ENCODE measurements around the gene PTPRN2. TPM values are rescaled to one million over a fixed set of nuclear protein-coding genes. Genes with fewer than 3 reads are reported as not detected.
"Not testable (repeated sequence)": the region's sequence is repeated elsewhere in the genome, so short reads cannot be mapped to it uniquely, and the experiment has no call there.

Gene PTPRN2
- total RNA-seq, 1 experiment from 2014 or later = not detected

DNA sequence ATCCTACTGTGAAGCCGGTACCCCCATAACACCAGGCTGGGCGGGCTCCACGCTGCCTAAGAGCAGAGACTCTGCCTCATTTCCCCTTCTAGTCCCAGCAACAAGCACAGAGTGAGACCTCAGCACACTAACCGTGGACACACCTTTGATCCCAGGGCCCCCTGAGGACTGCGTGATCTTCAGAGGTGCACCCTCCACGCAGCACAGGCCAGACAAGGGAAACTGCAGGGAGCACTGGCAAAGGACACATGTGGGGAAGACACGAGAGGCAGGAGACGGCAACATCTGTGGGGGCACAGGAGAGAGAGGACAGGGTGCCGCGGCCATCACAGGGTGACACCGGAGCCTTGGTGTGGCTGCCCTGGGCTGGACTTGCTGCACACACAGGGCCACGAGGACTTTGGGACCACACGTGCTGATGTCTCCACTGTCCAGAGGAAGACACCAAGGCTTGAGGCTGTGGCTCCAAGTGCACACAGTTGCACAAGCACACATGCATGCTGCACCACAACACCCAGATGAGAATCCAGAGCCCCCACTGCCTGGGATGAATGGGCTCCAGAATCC is 128.8 kb downstream of the PTPRN2 start:
- H3K4me2 ChIP-seq = no peak overlapping the region
- no peak for TF ChIP-seq EZH2 (IDR thresholded peaks at IDR 0.05; ENCODE audit: low read depth)
- TF ChIP-seq, protein P1, sequence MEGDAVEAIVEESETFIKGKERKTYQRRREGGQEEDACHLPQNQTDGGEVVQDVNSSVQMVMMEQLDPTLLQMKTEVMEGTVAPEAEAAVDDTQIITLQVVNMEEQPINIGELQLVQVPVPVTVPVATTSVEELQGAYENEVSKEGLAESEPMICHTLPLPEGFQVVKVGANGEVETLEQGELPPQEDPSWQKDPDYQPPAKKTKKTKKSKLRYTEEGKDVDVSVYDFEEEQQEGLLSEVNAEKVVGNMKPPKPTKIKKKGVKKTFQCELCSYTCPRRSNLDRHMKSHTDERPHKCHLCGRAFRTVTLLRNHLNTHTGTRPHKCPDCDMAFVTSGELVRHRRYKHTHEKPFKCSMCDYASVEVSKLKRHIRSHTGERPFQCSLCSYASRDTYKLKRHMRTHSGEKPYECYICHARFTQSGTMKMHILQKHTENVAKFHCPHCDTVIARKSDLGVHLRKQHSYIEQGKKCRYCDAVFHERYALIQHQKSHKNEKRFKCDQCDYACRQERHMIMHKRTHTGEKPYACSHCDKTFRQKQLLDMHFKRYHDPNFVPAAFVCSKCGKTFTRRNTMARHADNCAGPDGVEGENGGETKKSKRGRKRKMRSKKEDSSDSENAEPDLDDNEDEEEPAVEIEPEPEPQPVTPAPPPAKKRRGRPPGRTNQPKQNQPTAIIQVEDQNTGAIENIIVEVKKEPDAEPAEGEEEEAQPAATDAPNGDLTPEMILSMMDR (conservative IDR thresholded peaks at IDR 0.05) = no peak
- H3K9me3 ChIP-seq (ENCODE audit: insufficient read depth, low read depth) = no peaks in the 10 kb centered on the region
- H3K4me3 ChIP-seq = no peak overlapping the region
- no peaks in the 10 kb centered on the region for H3K36me3 ChIP-seq (ENCODE audit: low read depth)
- no peaks in the 10 kb centered on the region for H3K79me2 ChIP-seq (ENCODE audit: low read depth)
- no peaks in the 10 kb centered on the region; the same call in 1 of the 2 replicates for H3K9me2 ChIP-seq (ENCODE audit: insufficient read depth)
- ChIA-PET CTCF (no interaction called here), POLR2A (ENCODE audit: unreplicated experiment) (no interaction called here)
- H3K27ac ChIP-seq = no peak overlapping the region
- H4K20me1 ChIP-seq (ENCODE audit: insufficient read depth) = no peaks in the 10 kb centered on the region
- no peaks in the 10 kb centered on the region for H3K4me1 ChIP-seq (replicated peaks; ENCODE audit: insufficient read depth)
- H3F3A ChIP-seq (ENCODE audit: insufficient read depth, low read depth) = no peaks in the 10 kb centered on the region
- DNase-seq = peak in 1 of 2 experiments; percentile 32
- intact Hi-C loops (cut with micrococcal nuclease; ENCODE audit: unreplicated experiment) = no loop called here
- BruUV-seq (replicated peaks) = no TSS peak
- H2AFZ ChIP-seq = no peak overlapping the region
- H3K27me3 ChIP-seq (ENCODE audit: insufficient read depth, low read depth) = peaks cover 70% of the 10 kb centered on the region

DNA sequence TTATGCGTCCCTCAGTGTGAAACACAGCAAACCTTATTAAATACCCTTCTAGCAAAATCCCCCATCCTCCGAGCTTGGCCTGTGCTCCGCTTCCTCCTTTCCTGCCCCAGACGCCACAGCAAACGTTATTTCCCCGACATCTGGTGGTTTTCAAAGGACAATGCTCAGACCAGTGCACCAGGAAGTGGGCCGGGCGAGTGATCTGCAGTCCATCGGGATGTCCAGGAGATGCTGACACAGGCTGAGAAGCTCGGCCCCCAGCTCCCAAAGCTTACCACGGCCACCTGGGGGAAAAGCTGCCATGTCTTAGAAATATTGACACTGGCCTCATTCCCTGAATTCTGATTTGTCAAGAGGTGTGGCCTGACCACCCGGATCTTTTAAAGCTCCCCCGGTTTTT is 129.5 kb downstream of the PTPRN2 start:
- no peaks in the 10 kb centered on the region for H3K4me1 ChIP-seq (replicated peaks; ENCODE audit: insufficient read depth)
- no TSS peak for BruUV-seq (replicated peaks)
- H3K9me2 ChIP-seq (ENCODE audit: insufficient read depth) = no peaks in the 10 kb centered on the region; the same call in 1 of the 2 replicates
- H3F3A ChIP-seq (ENCODE audit: insufficient read depth, low read depth) = no peaks in the 10 kb centered on the region
- no peak overlapping the region for H3K4me2 ChIP-seq
- ChIA-PET POLR2A (ENCODE audit: unreplicated experiment) (no interaction called here), CTCF (no interaction called here)
- TF ChIP-seq EZH2 (IDR thresholded peaks at IDR 0.05; ENCODE audit: low read depth) = no peak
- TF ChIP-seq, protein P1 (conservative IDR thresholded peaks at IDR 0.05) = no peak
- H3K27me3 ChIP-seq (ENCODE audit: insufficient read depth, low read depth) = peaks cover 73% of the 10 kb centered on the region
- no peaks in the 10 kb centered on the region for H3K36me3 ChIP-seq (ENCODE audit: low read depth)
- no peaks in the 10 kb centered on the region for H4K20me1 ChIP-seq (ENCODE audit: insufficient read depth)
- H3K27ac ChIP-seq = no peak overlapping the region
- no peak overlapping the region for H3K4me3 ChIP-seq
- intact Hi-C loops (cut with micrococcal nuclease; ENCODE audit: unreplicated experiment) = no loop called here
- DNase-seq = no peak
- no peaks in the 10 kb centered on the region for H3K9me3 ChIP-seq (ENCODE audit: insufficient read depth, low read depth)
- no peaks in the 10 kb centered on the region for H3K79me2 ChIP-seq (ENCODE audit: low read depth)
- H2AFZ ChIP-seq = no peak overlapping the region

- H3K9me2 ChIP-seq (ENCODE audit: insufficient read depth); intact Hi-C loops (cut with micrococcal nuclease; ENCODE audit: unreplicated experiment); H3K9me3 ChIP-seq (ENCODE audit: insufficient read depth, low read depth); H3K36me3 ChIP-seq (ENCODE audit: low read depth); DNase-seq; BruUV-seq (replicated peaks); CTCF ChIA-PET; H3K4me3 ChIP-seq; H3F3A ChIP-seq (ENCODE audit: insufficient read depth, low read depth); H4K20me1 ChIP-seq (ENCODE audit: insufficient read depth); H2AFZ ChIP-seq; H3K4me1 ChIP-seq (replicated peaks; ENCODE audit: insufficient read depth); H3K27ac ChIP-seq; H3K4me2 ChIP-seq; H3K79me2 ChIP-seq (ENCODE audit: low read depth); POLR2A ChIA-PET (ENCODE audit: unreplicated experiment): not testable (repeated sequence)
- H3K27me3 ChIP-seq (ENCODE audit: insufficient read depth, low read depth) = peaks cover 73% of the 10 kb centered on the region
Observed at GRCh38 chr7:158457586-158457985, 130.0 kb downstream of the PTPRN2 start.

DNA sequence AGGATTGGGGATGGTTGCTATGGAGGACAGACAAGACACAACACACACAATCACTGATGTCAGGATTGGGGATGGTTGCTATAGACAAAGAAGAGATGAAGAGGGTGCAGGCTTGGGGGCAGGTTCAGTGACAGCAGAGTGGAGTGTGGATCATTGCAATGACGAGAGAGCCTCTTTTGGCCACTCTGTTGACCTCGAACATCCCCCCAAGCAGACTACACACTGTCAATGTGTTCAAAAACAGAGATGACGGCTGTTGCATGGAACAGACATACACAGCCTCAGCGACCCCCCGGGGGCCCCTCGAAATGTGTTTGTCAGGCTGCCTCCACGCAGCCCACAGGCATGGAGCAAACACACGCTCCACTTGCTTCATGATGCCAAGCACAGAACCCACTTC is 133.0 kb downstream of the PTPRN2 start:
- no peaks in the 10 kb centered on the region for H3K9me2 ChIP-seq (ENCODE audit: insufficient read depth)
- no peak overlapping the region for H3K4me2 ChIP-seq
- H3K27ac ChIP-seq = no peak overlapping the region
- H3K27me3 ChIP-seq (ENCODE audit: insufficient read depth, low read depth) = peaks cover 75% of the 10 kb centered on the region
- H3F3A ChIP-seq (ENCODE audit: insufficient read depth, low read depth) = no peaks in the 10 kb centered on the region
- POLR2A ChIA-PET (ENCODE audit: unreplicated experiment) = no interaction called here
- DNase-seq = peak in 1 of 2 experiments; percentile 18
- no peaks in the 10 kb centered on the region for H3K9me3 ChIP-seq (ENCODE audit: insufficient read depth, low read depth)
- H3K4me3 ChIP-seq = no peak overlapping the region
- TF ChIP-seq EZH2 (IDR thresholded peaks at IDR 0.05; ENCODE audit: low read depth) = no peak
- TF ChIP-seq, protein P1 (conservative IDR thresholded peaks at IDR 0.05) = no peak
- H2AFZ ChIP-seq = no peak overlapping the region
- CTCF ChIA-PET = no interaction called here
- H3K36me3 ChIP-seq (ENCODE audit: low read depth) = no peaks in the 10 kb centered on the region
- intact Hi-C loops (cut with micrococcal nuclease; ENCODE audit: unreplicated experiment) = no loop called here
- no TSS peak for BruUV-seq (replicated peaks)
- H4K20me1 ChIP-seq (ENCODE audit: insufficient read depth) = no peaks in the 10 kb centered on the region
- H3K4me1 ChIP-seq (replicated peaks; ENCODE audit: insufficient read depth) = no peaks in the 10 kb centered on the region
- no peaks in the 10 kb centered on the region for H3K79me2 ChIP-seq (ENCODE audit: low read depth)

Data from PC-9 (cell line).